ENCODE results near the gene ST8SIA4. TPM values are rescaled to one million over a fixed set of nuclear protein-coding genes. Genes with fewer than 3 reads are reported as not detected.

Gene ST8SIA4
- total and polyA plus RNA-seq, 7 donors: 0.27 to 2.5 (median 0.77) TPM

- no peak for TF ChIP-seq CTCF (IDR thresholded peaks at IDR 0.05)
- no peaks in the 10 kb centered on the region for H3K27me3 ChIP-seq (ENCODE audit: insufficient read depth in 3 of 3, low read length in 2 of 3)
- no peaks in the 10 kb centered on the region for H3K4me1 ChIP-seq
- no peak overlapping the region for H3K27ac ChIP-seq
- no peaks in the 10 kb centered on the region for H3K36me3 ChIP-seq (ENCODE audit: insufficient read depth in 1 of 2, low read depth in 1 of 2)
- no peak for DNase-seq
- H3K4me3 ChIP-seq: no peak overlapping the region
- 87 to 94% (median 92%) methylated on average over 3 of the region's 3 CpGs for WGBS, 3 donors
- intact Hi-C loops (cut with DNase I): no loop called here
- no peaks in the 10 kb centered on the region for H3K9me3 ChIP-seq
- ATAC-seq: no peak
Observed at GRCh38 chr5:100794218-100794617, 108.9 kb downstream of the ST8SIA4 start.

GRCh38 chr5:100792781-100793180, 110.3 kb downstream of the ST8SIA4 start:
- H3K4me3 ChIP-seq: no peak overlapping the region
- no peaks in the 10 kb centered on the region for H3K4me1 ChIP-seq
- H3K36me3 ChIP-seq (ENCODE audit: insufficient read depth in 1 of 2, low read depth in 1 of 2): no peaks in the 10 kb centered on the region
- TF ChIP-seq CTCF (IDR thresholded peaks at IDR 0.05): no peak
- no peak for DNase-seq
- no peak for ATAC-seq
- WGBS, 3 donors: 44 to 54% (median 50%) methylated on average over 3 of the region's 3 CpGs
- no peaks in the 10 kb centered on the region for H3K27me3 ChIP-seq (ENCODE audit: insufficient read depth in 3 of 3, low read length in 2 of 3)
- intact Hi-C loops (cut with DNase I): no loop called here
- no peaks in the 10 kb centered on the region for H3K9me3 ChIP-seq
- no peak overlapping the region for H3K27ac ChIP-seq

- no peak for TF ChIP-seq CTCF (IDR thresholded peaks at IDR 0.05)
- Histone ChIP-seq H3K4me3 (no peak overlapping the region), H3K36me3 (ENCODE audit: insufficient read depth in 1 of 2, low read depth in 1 of 2) (no peaks in the 10 kb centered on the region), H3K27me3 (ENCODE audit: insufficient read depth in 3 of 3, low read length in 2 of 3) (no peaks in the 10 kb centered on the region), H3K4me1 (no peaks in the 10 kb centered on the region), H3K27ac (no peak overlapping the region), H3K9me3 (no peaks in the 10 kb centered on the region)
- 50 to 65% (median 58%) methylated on average over 2 of the region's 2 CpGs for WGBS, 3 donors
- DNase-seq (no peak), ATAC-seq (no peak)
- intact Hi-C loops (cut with DNase I): no loop called here
Observed at GRCh38 chr5:100791391-100791790, 111.7 kb downstream of the ST8SIA4 start.

GRCh38 chr5:100790951-100791350, 112.1 kb downstream of the ST8SIA4 start:
- intact Hi-C loops (cut with DNase I): no loop called here

More at GRCh38 chr5:100790951-100791350, 112.1 kb downstream of the ST8SIA4 start:
- Histone ChIP-seq H3K4me3 (no peak overlapping the region), H3K27me3 (ENCODE audit: insufficient read depth in 3 of 3, low read length in 2 of 3) (no peaks in the 10 kb centered on the region), H3K9me3 (no peaks in the 10 kb centered on the region), H3K27ac (no peak overlapping the region), H3K36me3 (ENCODE audit: insufficient read depth in 1 of 2, low read depth in 1 of 2) (no peaks in the 10 kb centered on the region), H3K4me1 (no peaks in the 10 kb centered on the region)
- no peak for ATAC-seq
- 60 to 72% (median 68%) methylated on average over 2 of the region's 2 CpGs for WGBS, 3 donors
- no peak for DNase-seq
- no peak for TF ChIP-seq CTCF (IDR thresholded peaks at IDR 0.05)

Data from psoas muscle (tissue), 8 donors.